Measurements from ENCODE around the gene PDCD7.

DNA sequence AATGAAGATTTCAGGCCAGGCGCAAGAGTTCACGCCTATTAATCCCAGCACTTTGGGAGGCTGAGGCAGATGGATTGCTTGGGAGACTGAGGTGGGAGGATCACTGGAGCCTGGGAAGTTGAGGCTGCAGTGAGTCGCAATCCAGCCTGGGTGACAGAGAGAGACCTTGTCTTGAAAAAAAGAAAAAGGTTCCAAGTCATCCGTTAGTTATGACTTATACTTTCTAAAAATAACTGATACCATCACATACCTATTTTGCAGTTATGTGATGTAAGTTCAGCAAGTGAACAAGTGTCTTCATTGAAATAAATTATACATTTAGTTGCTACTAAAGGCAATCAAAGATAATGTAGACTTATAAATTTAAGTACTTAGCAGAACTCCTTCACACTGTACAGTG lies 29.4 kb upstream of the PDCD7 start:
- TF ChIP-seq REST (IDR thresholded peaks at IDR 0.05; ENCODE audit: low read depth) (no peak), ZBTB7A (IDR thresholded peaks at IDR 0.05; ENCODE audit: low read depth) (no peak), RAD21 (IDR thresholded peaks at IDR 0.05; ENCODE audit: low read depth) (no peak), TAF1 (IDR thresholded peaks at IDR 0.05; ENCODE audit: low read depth) (no peak), CEBPB (IDR thresholded peaks at IDR 0.05) (no peak), TEAD4 (IDR thresholded peaks at IDR 0.05) (no peak), CREB1 (IDR thresholded peaks at IDR 0.05; ENCODE audit: low read depth) (no peak), NFIC (IDR thresholded peaks at IDR 0.05) (no peak), MAX (IDR thresholded peaks at IDR 0.05) (no peak), EP300 (IDR thresholded peaks at IDR 0.05; ENCODE audit: borderline replicate concordance) (no peak)
